CD1c-positive myeloid dendritic cell (primary cell): Measurements from ENCODE around the gene LIMK2.
"Not testable (repeated sequence)": the region's sequence is repeated elsewhere in the genome, so short reads cannot be mapped to it uniquely, and the experiment has no call there.

Experiments used
- DNase-seq: peaks from one replicate; pipeline ENCODE4 v3.0.0-alpha.2; 2016; ENCODE audit errors: extremely low spot score

Gene LIMK2

GRCh38 chr22:31211482-31211861, 626 bp upstream of the LIMK2 start:
- no peak for DNase-seq

GRCh38 chr22:31212783-31213629, 908 bp downstream of the LIMK2 start:
- no peak for DNase-seq

DNA sequence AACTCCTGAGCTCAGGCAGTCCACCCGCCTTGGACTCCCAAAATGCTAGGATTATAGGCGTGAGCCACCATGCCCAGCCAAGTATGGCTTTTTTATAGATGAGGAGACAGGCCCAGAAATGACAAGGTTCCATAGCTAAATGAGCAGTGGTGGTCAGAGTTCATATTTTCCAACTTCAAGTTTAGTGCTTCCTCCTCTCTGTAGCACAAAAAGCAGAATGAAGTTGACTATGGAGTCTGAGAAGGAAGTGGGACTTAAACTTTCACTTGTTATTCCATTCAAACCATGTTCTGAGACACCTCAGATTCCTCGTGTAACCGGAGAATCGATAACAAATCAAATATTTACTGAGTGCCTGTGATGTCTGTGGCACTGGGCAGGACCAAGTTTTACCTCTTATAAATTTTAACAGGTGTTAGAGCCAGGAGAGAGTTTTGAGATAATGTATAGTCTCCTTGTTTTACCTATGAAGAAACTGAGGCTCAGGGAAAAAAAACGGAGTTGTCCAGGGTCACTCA, 3.0 kb downstream of the LIMK2 start:
- no peak for DNase-seq

- no peak for DNase-seq
Measured at GRCh38 chr22:31218565-31219262, 6.6 kb downstream of the LIMK2 start.

DNA sequence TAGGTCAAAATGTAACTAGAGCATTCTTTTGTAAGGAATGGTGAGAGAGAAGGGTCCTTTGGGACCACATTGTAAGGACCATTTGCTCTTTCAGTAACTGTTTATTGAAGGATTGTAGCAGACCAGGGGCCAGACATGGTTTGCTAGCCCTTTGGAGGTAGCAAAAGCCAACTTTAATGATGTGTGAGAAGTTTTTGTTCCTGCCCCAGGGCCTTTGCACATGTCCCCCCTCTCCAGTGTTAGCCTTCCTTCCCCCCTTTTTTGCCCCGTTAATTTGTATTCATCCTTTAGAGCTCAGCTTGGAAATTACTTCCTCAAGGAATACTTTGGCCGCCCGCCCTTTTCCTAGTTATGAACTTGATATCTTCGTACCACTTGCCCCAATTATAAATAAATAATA, 9.0 kb downstream of the LIMK2 start:
- no peak for DNase-seq

DNA sequence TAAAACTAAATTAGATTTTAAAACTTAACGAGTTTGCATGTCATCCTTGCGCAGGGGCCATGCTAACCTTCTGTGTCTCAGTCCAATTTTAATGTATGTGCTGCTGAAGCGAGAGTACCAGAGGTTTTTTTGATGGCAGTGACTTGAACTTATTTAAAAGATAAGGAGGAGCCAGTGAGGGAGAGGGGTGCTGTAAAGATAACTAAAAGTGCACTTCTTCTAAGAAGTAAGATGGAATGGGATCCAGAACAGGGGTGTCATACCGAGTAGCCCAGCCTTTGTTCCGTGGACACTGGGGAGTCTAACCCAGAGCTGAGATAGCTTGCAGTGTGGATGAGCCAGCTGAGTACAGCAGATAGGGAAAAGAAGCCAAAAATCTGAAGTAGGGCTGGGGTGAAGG, 10.6 kb downstream of the LIMK2 start:
- no peak for DNase-seq

DNA sequence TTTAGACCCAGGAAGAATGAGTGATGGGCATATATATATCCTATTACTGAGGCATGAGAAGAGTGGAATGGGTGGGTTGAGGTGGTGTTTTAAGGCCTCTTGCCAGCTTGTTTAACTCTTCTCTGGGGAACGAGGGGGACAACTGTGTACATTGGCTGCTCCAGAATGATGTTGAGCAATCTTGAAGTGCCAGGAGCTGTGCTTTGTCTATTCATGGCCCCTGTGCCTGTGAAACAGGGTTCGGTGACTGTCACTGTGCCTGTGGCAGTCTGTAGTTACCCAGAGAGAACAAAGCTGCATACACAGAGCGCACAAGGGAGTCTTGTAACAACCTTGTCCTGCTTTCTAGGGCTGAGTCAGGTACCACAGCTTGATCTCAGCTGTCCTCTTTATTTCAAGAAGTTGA, 11.7 kb downstream of the LIMK2 start:
- DNase-seq, result no peak

DNA sequence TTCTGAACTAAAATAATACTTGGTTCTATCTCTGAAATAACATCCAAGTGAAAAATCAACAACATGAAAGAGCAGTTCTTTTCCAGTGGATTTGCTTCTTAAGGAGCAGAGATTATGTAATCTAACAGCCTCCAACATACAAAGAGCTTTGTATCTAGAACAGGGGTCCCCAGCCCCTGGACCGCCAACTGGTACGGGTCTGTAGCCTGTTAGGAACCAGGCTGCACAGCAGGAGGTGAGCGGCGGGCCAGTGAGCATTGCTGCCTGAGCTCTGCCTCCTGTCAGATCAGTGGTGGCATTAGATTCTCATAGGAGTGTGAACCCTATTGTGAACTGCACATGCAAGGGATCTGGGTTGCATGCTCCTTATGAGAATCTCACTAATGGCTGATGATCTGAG, 12.6 kb downstream of the LIMK2 start:
- DNase-seq, result not testable (repeated sequence)

DNA sequence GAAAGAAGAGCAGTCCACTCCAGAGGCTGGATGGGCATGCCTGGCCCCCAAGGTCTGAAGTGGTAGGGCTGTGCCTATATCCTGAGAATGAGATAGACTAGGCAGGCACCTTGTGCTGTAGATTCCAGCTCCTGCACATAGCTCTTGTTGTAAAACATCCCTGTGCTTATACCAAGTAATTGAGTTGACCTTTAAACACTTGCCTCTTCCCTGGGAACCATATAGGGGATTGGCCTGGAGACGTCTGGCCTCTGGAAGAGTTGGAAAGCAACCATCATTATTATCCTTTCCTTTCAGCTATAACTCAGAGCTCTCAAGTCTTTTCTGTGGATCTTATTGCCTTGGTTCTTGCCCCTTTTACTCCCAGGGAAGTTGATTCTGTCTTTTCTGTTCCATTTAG, 15.1 kb downstream of the LIMK2 start:
- DNase-seq, result no peak

DNA sequence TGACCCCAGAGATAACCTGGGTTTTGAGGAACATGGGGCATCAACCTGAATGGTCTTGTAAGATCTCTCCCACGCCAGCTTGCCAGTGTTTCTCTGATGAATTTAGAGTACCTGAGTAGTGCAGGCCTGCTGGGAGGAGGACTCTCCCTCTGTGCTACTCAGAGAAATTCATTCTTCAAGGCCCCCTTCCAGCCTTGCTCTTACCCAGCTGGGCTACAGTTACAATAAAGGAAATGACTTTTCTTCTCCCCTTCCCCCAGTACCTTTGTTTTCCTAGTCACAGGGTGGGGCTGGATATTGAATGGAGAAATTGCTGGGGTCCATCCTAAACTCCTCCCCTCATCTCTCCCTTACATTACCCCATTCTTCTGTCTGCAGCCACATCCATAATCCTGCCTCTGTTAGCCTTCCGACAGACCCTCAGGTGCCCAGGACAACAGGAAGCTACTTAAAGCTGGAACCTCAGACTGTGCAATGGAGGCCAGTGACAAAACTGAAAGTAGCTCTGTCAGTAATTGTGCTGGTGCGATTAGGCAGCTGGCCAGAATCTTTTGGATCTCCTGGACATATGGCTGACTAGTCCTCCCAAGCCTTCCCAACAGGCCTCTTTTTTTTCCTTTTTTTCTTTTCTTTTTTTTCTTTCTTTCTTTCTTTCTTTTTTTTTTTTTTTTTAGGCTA, 17.4 kb downstream of the LIMK2 start:
- peak; percentile 10 for DNase-seq

DNA sequence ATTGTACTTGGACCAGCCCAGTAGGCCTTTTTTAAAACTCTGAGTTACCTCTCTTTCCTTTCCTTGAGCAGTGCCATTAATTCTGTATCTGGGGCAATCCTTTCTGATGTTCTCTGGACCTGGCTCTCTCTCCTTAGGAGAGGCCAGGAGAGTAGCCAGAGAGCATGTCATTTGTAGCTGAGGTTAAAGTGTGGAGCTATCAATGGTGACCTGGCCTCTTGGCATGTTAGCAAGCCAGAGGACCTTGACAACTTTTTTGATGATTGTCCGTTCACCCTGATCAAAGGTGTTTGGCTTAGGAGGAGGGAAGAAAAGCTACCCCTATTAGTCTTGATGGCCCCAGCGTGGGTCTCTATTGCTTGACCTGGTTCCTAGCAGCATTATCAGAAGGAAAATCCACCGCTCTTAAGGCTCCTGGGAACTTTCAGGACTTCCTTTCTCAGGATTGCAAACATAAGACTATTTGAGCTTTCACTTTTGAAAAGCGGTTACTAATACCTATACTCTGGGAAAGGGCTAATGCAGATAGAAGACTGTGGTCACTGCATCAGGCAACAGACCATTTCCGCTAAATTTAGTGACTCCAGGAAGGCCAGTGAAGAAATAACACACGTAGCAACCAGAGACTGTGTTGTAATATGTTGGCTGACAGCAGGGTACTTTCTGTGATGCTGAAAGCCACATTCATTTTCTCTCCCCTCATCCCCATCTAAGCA, 18.2 kb downstream of the LIMK2 start:
- peak; percentile 85 for DNase-seq

DNA sequence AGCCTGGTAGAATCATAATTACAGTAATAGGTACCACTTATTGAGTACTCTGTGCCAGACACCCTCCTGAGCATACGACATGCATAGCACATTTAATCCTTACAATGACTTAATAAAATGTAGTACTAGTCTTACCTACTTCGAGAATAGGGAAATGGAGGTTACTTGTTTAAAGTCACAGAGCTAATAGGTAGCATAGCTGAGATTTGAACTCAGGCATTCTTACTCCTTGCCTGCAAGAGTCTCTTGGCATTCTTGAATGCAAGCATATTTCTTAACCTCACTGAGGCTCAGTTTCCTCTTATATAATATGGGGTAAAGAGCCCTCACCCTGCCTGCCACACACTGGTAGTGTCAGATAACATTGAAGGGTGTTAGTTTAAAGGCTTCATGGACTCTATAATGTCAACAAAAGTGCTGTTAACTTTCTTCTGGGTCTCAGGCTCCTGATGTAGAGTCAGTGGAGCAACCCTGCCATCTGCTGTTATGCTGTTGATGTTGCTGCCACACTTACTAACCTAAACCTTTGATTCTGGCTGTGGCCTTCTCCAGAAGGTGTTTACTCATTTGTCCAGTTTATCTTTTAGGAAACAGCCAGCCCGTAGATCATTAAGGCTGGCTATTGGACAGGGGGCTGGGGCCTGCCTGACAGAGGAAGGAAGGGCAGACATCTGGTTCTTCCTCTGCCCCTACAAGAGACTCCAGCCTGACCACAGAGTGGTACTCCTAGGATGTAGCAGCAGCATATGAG, 18.9 kb downstream of the LIMK2 start:
- DNase-seq, result peak; percentile 71

- peak; percentile 57 for DNase-seq
Measured at GRCh38 chr22:31233001-31233400, 20.9 kb downstream of the LIMK2 start.

DNA sequence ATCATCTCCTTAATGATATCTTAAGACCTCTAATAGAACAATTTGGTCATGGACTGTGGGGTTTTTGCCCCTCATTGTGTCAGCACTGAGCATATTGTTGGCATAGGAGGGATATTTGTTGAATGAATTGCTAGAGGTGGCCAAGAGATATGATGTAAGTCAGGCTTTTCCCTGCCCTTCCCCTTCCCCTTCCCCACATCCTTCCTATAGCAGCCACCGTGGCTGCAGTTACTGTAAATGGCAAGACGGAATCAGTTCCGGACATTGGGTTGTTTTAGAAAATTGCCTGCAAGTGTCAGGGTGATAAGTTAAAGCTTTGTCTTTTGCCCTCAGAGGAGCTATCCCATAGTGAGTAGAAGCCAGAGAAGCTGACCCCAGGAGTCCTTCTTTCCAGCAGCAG, 23.0 kb downstream of the LIMK2 start:
- DNase-seq, result peak; percentile 39

DNA sequence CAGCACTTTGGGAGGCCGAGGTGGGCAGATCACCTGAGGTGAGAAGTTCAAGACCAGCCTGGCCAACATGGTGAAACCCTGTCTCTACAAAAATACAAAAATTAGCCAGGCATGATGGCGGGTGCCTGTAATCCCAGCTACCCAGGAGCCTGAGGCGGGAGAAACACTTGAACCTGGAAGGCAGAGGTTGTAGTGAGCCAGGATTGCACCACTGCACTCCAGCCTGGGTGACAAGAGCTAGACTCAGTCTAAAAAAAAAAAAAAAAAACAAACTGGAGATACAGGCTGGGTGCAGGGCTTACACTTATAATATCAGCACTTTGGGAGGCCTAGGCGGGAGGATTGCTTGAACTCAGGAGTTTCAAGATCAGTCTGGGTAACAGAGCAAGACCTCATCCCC, 23.9 kb downstream of the LIMK2 start:
- DNase-seq, result not testable (repeated sequence)

- DNase-seq, result no peak
Measured at GRCh38 chr22:31238057-31238456, 26.0 kb downstream of the LIMK2 start.

GRCh38 chr22:31239771-31240370, 27.8 kb downstream of the LIMK2 start:
- DNase-seq, result no peak

- no peak for DNase-seq
Measured at GRCh38 chr22:31241200-31241599, 29.1 kb downstream of the LIMK2 start.

DNA sequence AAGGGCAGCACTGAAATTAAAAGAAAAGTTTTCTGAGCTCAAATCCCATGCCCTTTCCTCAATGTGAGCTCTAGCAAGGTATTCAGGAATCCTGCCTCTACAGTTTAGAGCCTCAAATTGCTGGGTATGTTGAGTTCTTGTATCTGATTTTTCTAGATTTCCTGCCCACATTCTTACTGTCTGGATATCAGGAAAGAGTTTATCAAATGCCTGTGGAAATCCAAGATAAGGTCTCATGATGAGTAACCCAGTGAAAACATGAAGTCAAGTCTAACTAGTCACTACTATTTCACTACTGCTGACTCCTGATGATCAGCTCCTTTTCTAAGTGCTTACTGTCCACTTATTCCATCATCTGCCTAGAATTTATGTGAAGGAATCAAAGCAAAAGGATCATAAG, 29.8 kb downstream of the LIMK2 start:
- DNase-seq, result no peak

DNA sequence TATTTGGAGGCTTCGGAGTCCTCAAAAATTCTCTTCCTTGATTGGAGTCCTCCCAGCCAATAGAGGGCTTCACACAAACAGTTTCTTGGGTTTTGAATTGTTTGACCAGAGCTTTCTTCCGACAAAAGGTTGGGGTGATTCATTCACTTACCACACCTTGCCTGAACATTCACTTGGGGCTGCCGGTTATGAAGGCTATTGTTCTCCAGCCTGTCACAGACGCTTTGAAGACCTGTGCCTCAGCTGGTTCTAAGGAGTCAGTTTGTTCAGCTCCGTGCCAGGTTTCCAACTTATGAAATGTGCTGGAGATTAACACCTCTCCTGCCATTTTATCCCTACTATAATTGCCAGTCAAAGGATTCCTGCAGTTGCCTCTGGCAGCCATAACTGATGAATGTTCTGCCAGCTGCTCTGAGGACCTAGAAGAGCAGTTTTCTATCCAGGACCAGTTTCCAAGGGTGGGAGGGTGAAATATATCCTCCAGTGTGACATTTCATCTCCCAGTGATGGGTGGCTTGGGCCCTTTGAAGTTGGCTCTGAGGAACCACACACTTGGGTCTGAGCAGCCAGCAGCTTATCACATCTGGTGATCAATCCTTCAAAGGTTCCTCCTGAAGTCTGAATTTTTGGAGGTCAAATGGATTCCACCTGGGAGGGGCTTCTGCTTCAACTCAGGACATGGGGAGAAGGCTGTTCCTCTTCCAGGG, 31.4 kb downstream of the LIMK2 start:
- no peak for DNase-seq
